SIG-M5 treated with dmso at 0.1 percent for 504 hours (cell line): ENCODE results near the gene DUOX1.
A peak's percentile ranks its signal among the peaks of the same experiment; 100 is the strongest.

Experiments
- DNase-seq: peaks from one replicate; lab custom pipeline; 2025; ENCODE audit not compliant: unreplicated experiment; lab: John Stamatoyannopoulos, UW

Gene DUOX1

DNA sequence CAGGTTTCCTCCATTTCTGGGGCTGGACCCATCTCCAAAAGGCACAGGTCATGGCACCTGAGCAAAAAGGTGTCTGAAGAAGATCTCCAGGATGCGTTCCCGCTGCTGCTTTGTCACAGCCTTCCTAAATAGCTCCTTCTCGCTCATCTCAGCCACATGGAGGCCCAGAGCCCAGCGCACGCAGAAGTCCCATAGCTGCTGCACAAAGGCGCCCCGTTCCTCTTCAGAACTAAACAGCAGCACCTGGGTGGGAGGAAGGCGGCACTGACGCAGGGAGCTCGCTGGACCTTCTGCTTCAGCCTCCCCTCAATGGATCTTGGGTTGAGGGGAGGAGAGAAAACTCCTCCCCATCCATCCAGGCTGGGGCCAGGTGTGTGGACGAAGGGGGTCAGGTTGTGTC lies 24.2 kb upstream of the DUOX1 start:
- DNase-seq, result no peak

DNA sequence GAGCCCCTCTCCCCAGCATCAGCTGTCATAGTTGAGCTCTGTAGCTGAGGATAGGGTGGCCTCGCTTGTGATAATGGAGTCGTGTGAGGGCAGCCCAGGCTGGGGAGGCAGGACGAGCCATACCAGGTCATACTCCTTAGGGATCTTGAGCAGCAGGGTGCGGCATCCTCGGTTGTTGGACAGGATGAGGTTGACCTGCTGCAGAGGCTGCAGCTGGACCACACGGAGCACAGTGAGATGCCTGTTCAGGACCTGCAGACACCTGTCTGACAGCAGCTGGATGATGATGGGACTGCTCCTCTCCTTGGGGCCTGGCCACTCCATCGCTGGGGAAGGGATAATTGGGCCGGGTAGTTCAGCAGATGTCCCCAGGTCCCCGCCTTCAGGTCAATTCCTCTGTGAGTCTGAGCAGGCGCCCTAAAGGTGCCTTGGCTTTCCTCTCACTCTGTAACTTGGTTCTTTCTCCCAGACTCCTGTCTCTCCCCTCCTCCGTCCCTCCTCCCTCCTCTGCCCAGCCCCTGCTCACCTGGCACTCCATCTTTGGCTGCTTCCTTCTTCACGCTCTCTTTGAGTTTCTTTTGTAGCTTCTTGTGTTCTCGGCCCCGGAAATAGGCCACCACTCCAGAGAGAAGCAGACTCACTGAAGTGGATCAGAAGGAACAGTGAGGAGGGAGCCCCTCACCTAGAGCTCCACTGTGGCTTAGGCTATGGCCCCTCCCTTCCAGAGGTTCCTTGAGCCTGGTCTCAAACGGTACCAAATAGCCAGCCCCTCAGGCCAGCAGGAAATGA lies 23.6 kb upstream of the DUOX1 start:
- no peak for DNase-seq

DNA sequence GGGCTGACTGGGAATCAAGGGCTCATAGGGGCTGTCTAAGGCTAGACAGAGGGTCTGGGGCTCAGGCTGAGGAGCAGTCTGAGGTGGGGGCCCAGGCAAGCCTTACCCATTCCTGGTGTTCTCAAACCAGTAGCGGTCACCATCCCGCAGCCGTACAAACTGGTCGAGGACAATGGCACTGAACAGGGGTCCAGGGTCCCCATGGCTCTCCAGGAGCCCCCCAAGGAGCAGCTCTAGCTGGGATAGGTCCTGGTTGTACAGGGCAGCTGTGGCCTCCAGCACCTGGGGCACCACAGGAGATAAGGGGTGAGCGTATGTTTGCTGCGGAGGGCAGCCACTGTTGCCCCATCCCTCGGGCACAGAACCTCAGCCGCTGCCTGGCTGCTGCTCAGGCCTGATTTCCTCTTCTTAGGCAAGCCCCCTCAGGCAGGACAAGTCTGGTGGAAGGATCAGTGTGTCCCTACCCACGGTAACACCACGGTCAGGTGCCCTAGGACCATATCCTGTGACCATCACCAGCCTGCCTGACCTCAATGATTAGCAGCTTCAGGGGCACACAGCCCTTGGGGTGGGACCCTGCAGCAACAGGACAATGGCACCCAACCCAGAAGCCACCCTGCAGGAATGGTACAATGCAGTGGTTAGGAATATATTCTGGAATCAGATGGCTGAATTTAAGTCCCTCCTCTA lies 21.7 kb upstream of the DUOX1 start:
- DNase-seq, result no peak

DNA sequence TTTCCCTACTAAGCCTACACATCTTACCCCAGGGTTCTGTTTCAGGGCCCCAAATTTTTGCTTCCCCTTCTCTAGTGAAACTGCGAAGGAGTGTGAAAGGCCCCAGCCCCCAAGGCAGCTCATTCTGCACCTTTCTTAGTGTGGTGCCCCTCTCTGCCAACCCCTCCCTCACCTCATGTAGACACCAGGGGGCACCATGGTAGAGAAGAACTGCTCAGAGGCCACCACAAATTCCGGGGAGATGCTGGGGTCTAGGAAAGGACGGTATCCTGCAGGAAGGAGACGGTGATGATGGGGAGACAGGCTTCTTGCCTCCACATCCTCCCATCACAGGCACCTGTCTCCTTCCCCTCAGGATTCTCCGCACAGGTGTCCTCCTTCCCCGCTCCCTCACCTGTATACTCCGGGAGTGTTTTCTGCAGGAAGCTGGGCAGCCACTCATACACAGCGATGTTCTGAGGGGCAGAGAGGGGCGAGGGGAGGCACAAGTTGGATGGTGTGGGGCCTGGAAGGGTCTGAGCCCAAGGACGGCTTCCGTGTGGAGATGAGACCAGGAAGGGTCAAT lies 19.5 kb upstream of the DUOX1 start:
- DNase-seq, result no peak

DNA sequence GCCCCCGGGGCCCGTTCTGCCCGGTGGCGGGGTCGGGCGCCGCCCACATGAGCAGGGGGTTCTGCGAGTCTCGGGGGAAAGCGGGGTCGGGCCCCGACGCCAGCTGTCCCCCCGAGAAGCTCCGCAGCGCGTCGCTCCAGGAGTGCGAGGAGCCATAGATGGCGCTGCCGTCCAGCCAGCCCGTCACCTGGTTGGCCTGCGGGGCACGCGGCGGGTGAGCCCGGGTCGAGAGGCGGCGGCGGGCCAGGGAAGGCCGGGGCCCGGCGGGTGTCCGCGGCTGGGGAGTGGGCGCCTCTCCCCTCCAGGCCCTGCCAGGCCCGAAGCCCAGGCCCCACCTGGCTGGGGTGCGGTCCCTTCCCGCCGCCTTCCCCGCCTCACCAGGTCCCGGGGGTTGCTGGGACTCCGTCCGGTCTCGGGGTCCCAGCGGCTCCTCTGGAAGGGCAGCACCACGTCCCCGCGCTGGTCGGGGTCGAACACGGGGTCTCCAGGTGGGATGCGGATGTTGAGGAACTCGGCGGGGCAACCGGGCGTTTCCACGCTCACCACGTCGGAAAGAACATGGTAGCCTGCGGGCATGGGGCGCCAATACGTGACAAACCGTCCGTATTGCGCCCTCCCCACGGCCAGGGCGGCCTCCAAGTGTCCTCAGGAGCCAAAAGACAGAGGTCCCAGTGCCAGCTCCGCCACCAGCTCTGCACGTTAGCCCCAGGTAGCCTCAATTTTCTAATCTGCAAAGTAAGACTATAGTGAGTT lies 18.2 kb upstream of the DUOX1 start:
- no peak for DNase-seq

DNA sequence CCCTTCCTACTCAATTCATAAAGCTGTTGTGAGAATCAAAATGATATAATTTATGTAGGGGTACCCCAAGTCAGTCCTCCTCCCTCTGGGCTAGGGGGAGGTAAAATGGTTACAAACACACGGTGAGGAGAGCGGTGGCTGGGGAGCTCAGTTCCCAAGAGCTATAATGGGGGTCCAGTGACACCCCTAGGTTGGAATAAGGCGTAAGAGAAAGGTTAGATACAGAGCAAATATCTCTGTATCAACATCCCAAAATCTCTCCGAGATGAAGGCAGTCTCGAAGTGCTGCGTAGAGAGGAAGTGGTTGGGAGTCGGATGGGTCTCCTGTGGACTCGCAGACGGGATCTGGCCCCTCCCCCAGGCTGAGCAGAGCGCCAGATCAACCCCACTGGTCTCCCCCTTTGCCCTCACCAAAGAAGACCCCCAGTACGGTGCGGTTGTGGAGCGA lies 17.6 kb upstream of the DUOX1 start:
- DNase-seq, result no peak

- DNase-seq, result no peak
Observed at GRCh38 chr15:45112591-45113379, 17.0 kb upstream of the DUOX1 start.

- DNase-seq, result no peak
Observed at GRCh38 chr15:45113380-45113990, 16.3 kb upstream of the DUOX1 start.

DNA sequence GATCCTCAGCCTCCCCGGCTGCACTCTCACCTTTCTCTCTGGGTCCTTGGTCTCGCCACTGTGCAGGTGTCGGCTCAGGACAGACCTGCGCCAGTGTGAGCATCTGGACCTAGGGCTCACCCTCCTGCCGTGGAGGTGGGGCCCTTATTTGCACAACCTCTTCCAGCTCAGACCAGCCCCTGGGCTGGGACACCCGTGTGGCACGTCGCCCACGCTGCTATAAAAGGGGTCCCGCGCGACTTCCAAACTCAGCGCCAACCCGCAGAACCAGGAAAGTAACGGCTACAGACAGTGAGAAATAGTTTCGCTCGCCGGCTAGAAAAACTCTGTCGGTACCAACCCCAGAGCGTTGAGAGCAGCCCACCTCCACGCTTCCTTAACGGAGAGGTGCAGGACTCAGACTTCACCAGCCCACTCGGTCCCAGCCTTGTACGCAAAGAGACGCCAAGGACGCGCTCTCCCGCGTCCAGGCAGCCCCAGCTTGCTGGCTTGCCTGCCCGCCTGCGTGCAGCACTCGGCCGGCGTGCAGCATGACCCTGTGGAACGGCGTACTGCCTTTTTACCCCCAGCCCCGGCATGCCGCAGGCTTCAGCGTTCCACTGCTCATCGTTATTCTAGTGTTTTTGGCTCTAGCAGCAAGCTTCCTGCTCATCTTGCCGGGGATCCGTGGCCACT lies 15.6 kb upstream of the DUOX1 start, which contains the start of the genes DUOX2 and DUOXA2:
Gene DUOX2, minus strand, starts transcription at position 97 of the 675 bp plus-strand sequence. CDS start 761 bp downstream, outside the sequence.
Gene DUOXA2, plus strand, starts transcription at position 251 of the 675 bp plus-strand sequence. Its CDS starts 280 bp downstream, at position 531.
- no peak for DNase-seq

- DNase-seq, result no peak
Observed at GRCh38 chr15:45114751-45115085, 15.1 kb upstream of the DUOX1 start.

GRCh38 chr15:45115312-45115820 lies 14.4 kb upstream of the DUOX1 start:
- no peak for DNase-seq

GRCh38 chr15:45116006-45116481 lies 13.8 kb upstream of the DUOX1 start:
- no peak for DNase-seq

DNA sequence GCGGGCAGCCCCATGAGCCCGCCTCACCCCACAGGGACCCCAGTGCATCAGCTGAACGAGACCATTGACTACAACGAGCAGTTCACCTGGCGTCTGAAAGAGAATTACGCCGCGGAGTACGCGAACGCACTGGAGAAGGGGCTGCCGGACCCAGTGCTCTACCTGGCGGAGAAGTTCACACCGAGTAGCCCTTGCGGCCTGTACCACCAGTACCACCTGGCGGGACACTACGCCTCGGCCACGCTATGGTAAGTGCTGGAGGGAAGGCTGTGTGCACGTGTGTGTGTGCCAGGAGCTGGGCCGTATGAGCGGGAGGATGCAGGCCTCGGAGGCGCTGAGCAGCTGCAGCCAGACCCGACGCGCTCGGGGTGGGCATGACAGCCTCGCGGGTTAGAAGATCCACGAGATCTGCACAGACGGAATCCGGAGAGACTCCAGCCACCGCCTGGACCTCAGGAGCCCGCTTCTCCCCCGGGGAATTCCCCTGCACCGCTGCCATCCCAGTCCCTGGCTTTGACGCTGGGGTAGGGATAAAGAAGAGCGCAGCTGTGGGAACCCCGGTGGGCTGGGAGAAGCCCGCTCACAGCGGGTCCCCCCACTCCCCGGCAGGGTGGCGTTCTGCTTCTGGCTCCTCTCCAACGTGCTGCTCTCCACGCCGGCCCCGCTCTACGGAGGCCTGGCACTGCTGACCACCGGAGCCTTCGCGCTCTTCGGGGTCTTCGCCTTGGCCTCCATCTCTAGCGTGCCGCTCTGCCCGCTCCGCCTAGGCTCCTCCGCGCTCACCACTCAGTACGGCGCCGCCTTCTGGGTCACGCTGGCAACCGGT lies 13.1 kb upstream of the DUOX1 start:
- no peak for DNase-seq

GRCh38 chr15:45117308-45118130 lies 12.3 kb upstream of the DUOX1 start:
- DNase-seq, result no peak

DNA sequence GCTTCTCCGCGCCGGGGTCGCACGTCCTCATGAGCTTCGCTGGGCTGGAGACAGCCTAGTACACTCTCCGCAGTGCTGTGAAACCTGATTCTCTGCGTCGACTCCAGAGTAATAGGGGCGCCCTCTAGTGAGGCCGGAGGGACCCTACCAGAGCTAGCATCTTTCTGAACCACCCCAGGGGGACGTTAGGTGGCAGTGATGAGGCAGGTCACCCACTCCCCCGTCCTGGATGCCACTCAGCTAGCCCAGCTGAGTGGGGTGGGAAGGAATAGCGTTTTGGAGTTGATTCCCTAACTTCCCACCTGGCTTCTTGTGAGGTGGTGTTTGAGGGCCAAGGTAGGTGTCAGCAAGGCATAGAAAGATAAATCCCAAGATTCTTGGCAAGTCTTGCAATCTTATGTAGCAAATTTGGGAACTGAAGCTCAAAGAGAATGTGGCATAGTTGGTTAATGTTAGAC lies 11.6 kb upstream of the DUOX1 start:
- DNase-seq, result peak; percentile 85

- no peak for DNase-seq
Observed at GRCh38 chr15:45118996-45119395, 10.8 kb upstream of the DUOX1 start.
